Panc1 (cell line): ENCODE data around the gene SLC49A4. TPM values are rescaled to one million over a fixed set of nuclear protein-coding genes. Genes with fewer than 3 reads are reported as not detected.
"Not testable (repeated sequence)": the region's sequence is repeated elsewhere in the genome, so short reads cannot be mapped to it uniquely, and the experiment has no call there.

ENCODE experiments used
- ATAC-seq: fragments of 200-7000 bp; cut with Tn5 transposase; 2 replicates; pipeline ENCODE4 v1.9.1; 2020; ENCODE audit warnings: mild to moderate bottlenecking, moderate library complexity
- BruUV-seq: library from RNA; stranded (reverse); fragments of 400-500 nt; replicated peaks from 2 replicates; lab custom pipeline; 2021; lab: Mats Ljungman, UMichigan
- CTCF ChIA-PET: fragments of 300-600 bp; sonication (Branson Sonifier 250); formaldehyde crosslinking; loops from one replicate; lab custom pipeline; 2022; ENCODE audit warnings: antibody characterized with exemption; lab: Charles Lee
- POLR2A ChIA-PET: fragments of 300-600 bp; sonication (Branson Sonifier 250); formaldehyde crosslinking; loops from one replicate; lab custom pipeline; 2022; ENCODE audit warnings: antibody characterized with exemption; lab: Charles Lee
- DNase-seq: peaks from one replicate; pipeline ENCODE4 v3.0.0-alpha.2; 2010; ENCODE audit warnings: low read depth, low spot score
- H3K27ac ChIP-seq: 2 replicates; pipeline ENCODE4 v1.5.1; 2011; ENCODE audit warnings: mild to moderate bottlenecking, low read length, inconsistent platforms
- H3K27me3 ChIP-seq: fragments of 200-500 bp; sonication (Bioruptor generic); 2 replicates; pipeline ENCODE4 v1.6.0; 2014; ENCODE audit warnings: low read length, inconsistent platforms; ENCODE audit not compliant: control insufficient read depth, insufficient read depth
- H3K36me3 ChIP-seq: fragments of 200-500 bp; sonication (Bioruptor generic); 2 replicates; pipeline ENCODE4 v1.5.1; 2014; ENCODE audit warnings: inconsistent platforms, mild to moderate bottlenecking, low read length, moderate library complexity; ENCODE audit not compliant: control insufficient read depth, insufficient read depth
- H3K4me1 ChIP-seq: 2 replicates; pipeline ENCODE4 v1.5.1; 2011; ENCODE audit warnings: inconsistent platforms, mild to moderate bottlenecking, low read length, moderate library complexity; ENCODE audit not compliant: control insufficient read depth, insufficient read depth
- H3K4me3 ChIP-seq, 2 experiments: 2 replicates each; pipeline ENCODE4 v1.5.1; 2011 to 2012; ENCODE audit warnings: low read depth in 2 of 2, low read length in 2 of 2, mild to moderate bottlenecking in 2 of 2, inconsistent platforms in 1 of 2, moderate library complexity in 1 of 2
- H3K9me3 ChIP-seq: fragments of 200-500 bp; sonication (Bioruptor generic); 2 replicates; pipeline ENCODE4 v1.5.1; 2014; ENCODE audit warnings: low read depth, mild to moderate bottlenecking, inconsistent platforms, low read length, moderate library complexity; ENCODE audit not compliant: control insufficient read depth, insufficient read depth
- POLR2AphosphoS5 ChIP-seq: IDR thresholded peaks from 2 replicates; pipeline ENCODE4 v1.6.1; 2012; ENCODE audit warnings: mild to moderate bottlenecking, low read depth, low read length, moderate library complexity
- REST ChIP-seq, 2 experiments: IDR thresholded peaks; 2 replicates each; pipeline ENCODE4 v1.6.1; 2011 to 2012; ENCODE audit warnings: low read depth in 2 of 2, control low read depth in 1 of 2, low read length in 1 of 2, mild to moderate bottlenecking in 1 of 2, moderate library complexity in 1 of 2; ENCODE audit not compliant: insufficient read depth in 1 of 2
- SIN3A ChIP-seq: IDR thresholded peaks from 2 replicates; pipeline ENCODE4 v1.6.1; 2012; ENCODE audit warnings: low read depth, mild to moderate bottlenecking, low read length, moderate library complexity, borderline replicate concordance; ENCODE audit not compliant: insufficient read depth
- TCF7L2 ChIP-seq: IDR thresholded peaks from 2 replicates; pipeline ENCODE4 v1.6.1; 2011; ENCODE audit warnings: mild to moderate bottlenecking, low read depth, low read length, inconsistent platforms
- in situ Hi-C: cut with HindIII; loops from 2 replicates; pipeline ENCODE4 v1.10.0; 2016; ENCODE audit warnings: low sequenced_read_pairs, low pct_unique_long_range_greater_than_20kb
- intact Hi-C: fragments of 100-400 bp; cut with micrococcal nuclease; formaldehyde crosslinking; loops from one replicate; pipeline ENCODE4 v1.10.0; 2022; ENCODE audit not compliant: unreplicated experiment
- total RNA-seq: library from RNA; stranded (reverse); gene quantifications from one replicate; pipeline ENCODE4 v1.2.1, GENCODE V29; 2021; ENCODE audit not compliant: unreplicated experiment
- TF ChIP-seq, protein P1 (sequence below): fragments of 450-650 bp; IDR thresholded peaks from 2 replicates; pipeline ENCODE4 v1.5.1; 2017; ENCODE audit warnings: mild to moderate bottlenecking

SLC49A4 gene
- total RNA-seq, 1 experiment from 2014 or later, result 15.9 TPM

DNA sequence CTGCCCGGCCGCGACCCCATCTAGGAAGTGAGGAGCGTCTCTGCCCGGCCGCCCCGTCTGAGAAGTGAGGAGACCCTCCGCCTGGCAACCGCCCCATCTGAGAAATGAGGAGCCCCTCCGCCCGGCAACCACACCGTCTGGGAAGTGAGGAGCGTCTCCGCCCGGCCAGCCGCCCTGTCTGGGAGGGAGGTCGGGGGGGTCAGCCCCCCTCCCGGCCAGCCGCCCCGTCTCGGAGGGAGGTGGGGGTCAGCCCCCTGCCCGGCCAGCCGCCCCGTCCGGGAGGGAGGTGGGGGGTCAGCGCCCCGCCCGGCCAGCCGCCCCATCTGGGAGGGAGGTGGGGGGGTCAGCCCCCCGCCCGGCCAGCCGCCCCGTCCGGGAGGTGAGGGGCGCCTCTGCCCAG is 47.6 kb upstream of the SLC49A4 start:
- H3K4me1 ChIP-seq, H3K27me3 ChIP-seq, DNase-seq, H3K9me3 ChIP-seq, ATAC-seq, H3K4me3 ChIP-seq, in situ Hi-C loops, intact Hi-C loops, BruUV-seq, H3K27ac ChIP-seq, H3K36me3 ChIP-seq, CTCF ChIA-PET, POLR2A ChIA-PET: not testable (repeated sequence)

- ChIA-PET CTCF (no interaction called here), POLR2A (no interaction called here)
- in situ Hi-C loops, result no loop called here
- Histone ChIP-seq H3K9me3 (no peaks in the 10 kb centered on the region), H3K27ac (no peak overlapping the region), H3K27me3 (no peaks in the 10 kb centered on the region), H3K4me1 (no peaks in the 10 kb centered on the region), H3K4me3 (no peak overlapping the region), H3K36me3 (no peaks in the 10 kb centered on the region)
- no peak for TF ChIP-seq POLR2AphosphoS5
- no peak for TF ChIP-seq SIN3A
- TF ChIP-seq TCF7L2, result no peak
- no peak for TF ChIP-seq REST (IDR thresholded peaks at IDR 0.05; ENCODE audit: insufficient read depth in 1 of 2, low read depth in 2 of 2, low read length in 1 of 2)
- TF ChIP-seq, protein P1, sequence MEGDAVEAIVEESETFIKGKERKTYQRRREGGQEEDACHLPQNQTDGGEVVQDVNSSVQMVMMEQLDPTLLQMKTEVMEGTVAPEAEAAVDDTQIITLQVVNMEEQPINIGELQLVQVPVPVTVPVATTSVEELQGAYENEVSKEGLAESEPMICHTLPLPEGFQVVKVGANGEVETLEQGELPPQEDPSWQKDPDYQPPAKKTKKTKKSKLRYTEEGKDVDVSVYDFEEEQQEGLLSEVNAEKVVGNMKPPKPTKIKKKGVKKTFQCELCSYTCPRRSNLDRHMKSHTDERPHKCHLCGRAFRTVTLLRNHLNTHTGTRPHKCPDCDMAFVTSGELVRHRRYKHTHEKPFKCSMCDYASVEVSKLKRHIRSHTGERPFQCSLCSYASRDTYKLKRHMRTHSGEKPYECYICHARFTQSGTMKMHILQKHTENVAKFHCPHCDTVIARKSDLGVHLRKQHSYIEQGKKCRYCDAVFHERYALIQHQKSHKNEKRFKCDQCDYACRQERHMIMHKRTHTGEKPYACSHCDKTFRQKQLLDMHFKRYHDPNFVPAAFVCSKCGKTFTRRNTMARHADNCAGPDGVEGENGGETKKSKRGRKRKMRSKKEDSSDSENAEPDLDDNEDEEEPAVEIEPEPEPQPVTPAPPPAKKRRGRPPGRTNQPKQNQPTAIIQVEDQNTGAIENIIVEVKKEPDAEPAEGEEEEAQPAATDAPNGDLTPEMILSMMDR, result no peak
- DNase-seq (no peak), ATAC-seq (no peak)
- intact Hi-C loops, result no loop called here
- no TSS peak for BruUV-seq
These were observed 46.5 kb upstream of the SLC49A4 start for GRCh38 chr3:122748347-122748746.

DNA sequence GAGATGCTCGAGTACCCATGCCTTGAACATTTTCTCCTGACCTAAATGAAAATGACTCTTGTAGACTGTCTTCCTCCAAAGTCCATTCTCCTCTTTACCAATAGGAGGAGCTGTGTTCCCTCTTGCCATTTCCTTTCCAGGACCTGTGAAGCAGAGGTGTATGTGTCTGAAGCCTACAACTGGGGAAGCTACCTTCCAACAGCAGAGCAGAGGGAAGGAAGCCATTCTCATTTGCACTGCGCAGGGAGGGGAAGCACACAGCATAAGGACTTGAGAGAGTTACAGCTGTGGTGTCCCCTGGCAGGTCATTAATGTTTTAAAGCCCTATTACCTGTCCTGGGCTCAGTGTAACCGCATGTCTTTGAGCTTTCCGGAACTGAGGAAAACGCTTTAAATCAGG is 39.9 kb upstream of the SLC49A4 start:
- ChIA-PET POLR2A (no interaction called here), CTCF (interaction anchor here (0.5 to 1.6 kb wide), 5 partner anchors 11 to 273 kb away, joined by 3 to 7 read pairs (median 3); partner anchors contain the start of gene SEMA5B)
- ATAC-seq (peak; percentile 93), DNase-seq (peak; percentile 36)
- no peaks in the 10 kb centered on the region for H3K9me3 ChIP-seq
- 0 out of 2 replicates have a peak, but pooled peaks cover 2% of the 10 kb centered on the region for H3K36me3 ChIP-seq
- H3K27ac ChIP-seq, result no peak overlapping the region
- in situ Hi-C loops, result no loop called here
- BruUV-seq, result no TSS peak
- H3K4me3 ChIP-seq, result no peak overlapping the region
- intact Hi-C loops, result loop anchor here (10.0 kb wide), 1 partner anchor 270 kb away; the partner anchor contains the start of gene SEMA5B
- H3K4me1 ChIP-seq, result no peaks in the 10 kb centered on the region
- H3K27me3 ChIP-seq, result no peaks in the 10 kb centered on the region
- TF ChIP-seq, protein P1, result peak; percentile 90
- TF ChIP-seq REST (IDR thresholded peaks at IDR 0.05; ENCODE audit: insufficient read depth in 1 of 2, low read depth in 2 of 2, low read length in 1 of 2), result no peak
